Measurements from ENCODE around the gene SEMA3G. TPM values are rescaled to one million over a fixed set of nuclear protein-coding genes. Genes with fewer than 3 reads are reported as not detected.

Gene SEMA3G
- polyA plus RNA-seq, 1 donor from 2014 or later: not detected

DNA sequence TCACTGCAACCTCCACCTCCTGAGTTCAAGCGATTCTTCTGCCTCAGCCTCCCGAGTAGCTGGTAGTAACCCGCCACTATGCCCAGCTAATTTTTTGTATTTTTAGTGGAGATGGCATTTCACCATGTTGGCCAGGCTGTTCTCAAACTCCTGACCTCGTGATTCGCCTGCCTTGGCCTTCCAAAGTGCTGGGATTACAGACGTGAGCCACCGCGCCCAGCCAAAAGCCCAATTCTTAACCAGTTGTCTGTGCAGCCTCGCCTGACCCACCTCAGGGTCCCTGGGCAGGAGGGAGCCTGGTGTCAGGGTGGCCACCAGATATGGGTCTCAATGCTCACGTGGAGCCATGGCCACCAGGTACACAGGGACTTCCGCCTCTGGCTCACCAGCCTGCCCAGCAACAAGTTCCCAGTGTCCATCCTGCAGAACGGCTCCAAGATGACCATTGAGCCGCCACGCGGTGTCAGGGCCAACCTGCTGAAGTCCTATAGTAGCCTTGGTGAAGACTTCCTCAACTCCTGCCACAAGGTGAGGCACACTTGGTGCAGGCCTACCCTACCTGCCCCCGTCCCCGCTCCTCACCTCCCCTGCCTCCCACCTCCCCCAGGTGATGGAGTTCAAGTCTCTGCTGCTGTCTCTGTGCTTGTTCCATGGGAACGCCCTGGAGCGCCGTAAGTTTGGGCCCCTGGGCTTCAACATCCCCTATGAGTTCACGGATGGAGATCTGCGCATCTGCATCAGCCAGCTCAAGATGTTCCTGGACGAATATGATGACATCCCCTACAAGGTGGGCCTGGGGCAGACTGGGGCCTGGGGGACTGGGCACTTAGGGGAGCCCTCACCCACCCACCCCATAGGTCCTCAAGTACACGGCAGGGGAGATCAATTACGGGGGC, 48.6 kb downstream of the SEMA3G start:
- H3K9me2 ChIP-seq (ENCODE audit: insufficient read depth, low read length): no peaks in the 10 kb centered on the region
- H3K27ac ChIP-seq (ENCODE audit: low read length): no peak overlapping the region
- H3K4me3 ChIP-seq (ENCODE audit: low read length): no peak overlapping the region
- H2AFZ ChIP-seq (ENCODE audit: low read depth, low read length): no peak overlapping the region
- no peaks in the 10 kb centered on the region for H3K36me3 ChIP-seq (ENCODE audit: insufficient read depth, low read length)
- H3K9ac ChIP-seq (ENCODE audit: low read length): no peak overlapping the region
- H3K4me2 ChIP-seq (ENCODE audit: low read length): no peak overlapping the region
- TF ChIP-seq CTCF (IDR thresholded peaks at IDR 0.05; ENCODE audit: poor library complexity, severe bottlenecking) (no peak), RAD21 (conservative IDR thresholded peaks at IDR 0.05) (no peak), EP300 (conservative IDR thresholded peaks at IDR 0.05; ENCODE audit: poor library complexity, severe bottlenecking) (no peak), MXI1 (conservative IDR thresholded peaks at IDR 0.05; ENCODE audit: poor library complexity, severe bottlenecking) (no peak), POLR2AphosphoS5 (IDR thresholded peaks at IDR 0.05) (no peak), SMC3 (conservative IDR thresholded peaks at IDR 0.05; ENCODE audit: poor library complexity) (no peak), EZH2 (IDR thresholded peaks at IDR 0.05; ENCODE audit: borderline replicate concordance, insufficient read depth, low read length, poor library complexity, severe bottlenecking) (no peak), TAF1 (IDR thresholded peaks at IDR 0.05; ENCODE audit: low read depth) (no peak)
- TF ChIP-seq, protein P1, sequence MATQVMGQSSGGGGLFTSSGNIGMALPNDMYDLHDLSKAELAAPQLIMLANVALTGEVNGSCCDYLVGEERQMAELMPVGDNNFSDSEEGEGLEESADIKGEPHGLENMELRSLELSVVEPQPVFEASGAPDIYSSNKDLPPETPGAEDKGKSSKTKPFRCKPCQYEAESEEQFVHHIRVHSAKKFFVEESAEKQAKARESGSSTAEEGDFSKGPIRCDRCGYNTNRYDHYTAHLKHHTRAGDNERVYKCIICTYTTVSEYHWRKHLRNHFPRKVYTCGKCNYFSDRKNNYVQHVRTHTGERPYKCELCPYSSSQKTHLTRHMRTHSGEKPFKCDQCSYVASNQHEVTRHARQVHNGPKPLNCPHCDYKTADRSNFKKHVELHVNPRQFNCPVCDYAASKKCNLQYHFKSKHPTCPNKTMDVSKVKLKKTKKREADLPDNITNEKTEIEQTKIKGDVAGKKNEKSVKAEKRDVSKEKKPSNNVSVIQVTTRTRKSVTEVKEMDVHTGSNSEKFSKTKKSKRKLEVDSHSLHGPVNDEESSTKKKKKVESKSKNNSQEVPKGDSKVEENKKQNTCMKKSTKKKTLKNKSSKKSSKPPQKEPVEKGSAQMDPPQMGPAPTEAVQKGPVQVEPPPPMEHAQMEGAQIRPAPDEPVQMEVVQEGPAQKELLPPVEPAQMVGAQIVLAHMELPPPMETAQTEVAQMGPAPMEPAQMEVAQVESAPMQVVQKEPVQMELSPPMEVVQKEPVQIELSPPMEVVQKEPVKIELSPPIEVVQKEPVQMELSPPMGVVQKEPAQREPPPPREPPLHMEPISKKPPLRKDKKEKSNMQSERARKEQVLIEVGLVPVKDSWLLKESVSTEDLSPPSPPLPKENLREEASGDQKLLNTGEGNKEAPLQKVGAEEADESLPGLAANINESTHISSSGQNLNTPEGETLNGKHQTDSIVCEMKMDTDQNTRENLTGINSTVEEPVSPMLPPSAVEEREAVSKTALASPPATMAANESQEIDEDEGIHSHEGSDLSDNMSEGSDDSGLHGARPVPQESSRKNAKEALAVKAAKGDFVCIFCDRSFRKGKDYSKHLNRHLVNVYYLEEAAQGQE (IDR thresholded peaks at IDR 0.05; ENCODE audit: borderline replicate concordance): no peak
- H3K27me3 ChIP-seq (ENCODE audit: insufficient read depth, low read depth, low read length): no peaks in the 10 kb centered on the region
- H4K20me1 ChIP-seq (ENCODE audit: insufficient read depth): no peaks in the 10 kb centered on the region
- no peaks in the 10 kb centered on the region for H3K79me2 ChIP-seq (replicated peaks; ENCODE audit: insufficient read depth, low read length)
- no peaks in the 10 kb centered on the region for H3F3A ChIP-seq (ENCODE audit: insufficient read depth, low read length, poor library complexity, severe bottlenecking)
- H3K9me3 ChIP-seq (ENCODE audit: low read length): no peaks in the 10 kb centered on the region

DNA sequence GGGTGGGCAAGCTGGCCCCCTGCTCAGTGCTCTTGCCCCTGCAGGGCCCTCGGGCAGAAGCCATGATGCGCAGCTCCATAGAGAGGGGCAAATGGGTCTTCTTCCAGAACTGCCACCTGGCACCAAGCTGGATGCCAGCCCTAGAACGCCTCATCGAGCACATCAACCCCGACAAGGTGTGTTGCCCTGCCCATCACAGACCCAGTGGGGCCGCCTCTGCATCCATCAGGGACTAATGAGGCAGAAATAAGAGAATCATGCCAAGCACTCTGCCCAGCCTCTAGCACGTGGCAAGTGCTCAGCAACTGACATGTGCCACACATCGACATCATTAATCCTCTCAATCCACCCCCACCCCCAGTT, 49.4 kb downstream of the SEMA3G start:
- H4K20me1 ChIP-seq (ENCODE audit: insufficient read depth): no peaks in the 10 kb centered on the region
- H3K4me2 ChIP-seq (ENCODE audit: low read length): no peak overlapping the region
- H3K36me3 ChIP-seq (ENCODE audit: insufficient read depth, low read length): no peaks in the 10 kb centered on the region
- H3K9ac ChIP-seq (ENCODE audit: low read length): no peak overlapping the region
- H3K27me3 ChIP-seq (ENCODE audit: insufficient read depth, low read depth, low read length): no peaks in the 10 kb centered on the region
- H3K27ac ChIP-seq (ENCODE audit: low read length): no peak overlapping the region
- no peaks in the 10 kb centered on the region for H3K9me2 ChIP-seq (ENCODE audit: insufficient read depth, low read length)
- no peak overlapping the region for H3K4me3 ChIP-seq (ENCODE audit: low read length)
- TF ChIP-seq CTCF (IDR thresholded peaks at IDR 0.05; ENCODE audit: poor library complexity, severe bottlenecking) (no peak), RAD21 (conservative IDR thresholded peaks at IDR 0.05) (no peak), TAF1 (IDR thresholded peaks at IDR 0.05; ENCODE audit: low read depth) (no peak), MXI1 (conservative IDR thresholded peaks at IDR 0.05; ENCODE audit: poor library complexity, severe bottlenecking) (no peak), EZH2 (IDR thresholded peaks at IDR 0.05; ENCODE audit: borderline replicate concordance, insufficient read depth, low read length, poor library complexity, severe bottlenecking) (no peak)
- H3K79me2 ChIP-seq (replicated peaks; ENCODE audit: insufficient read depth, low read length): no peaks in the 10 kb centered on the region
- H3K9me3 ChIP-seq (ENCODE audit: low read length): no peaks in the 10 kb centered on the region
- no peak overlapping the region for H2AFZ ChIP-seq (ENCODE audit: low read depth, low read length)
- H3F3A ChIP-seq (ENCODE audit: insufficient read depth, low read length, poor library complexity, severe bottlenecking): no peaks in the 10 kb centered on the region

Data from neural cell (in vitro differentiated cells).